Endothelial cell of umbilical vein (primary cell): Measurements from ENCODE around the gene PLA2G5. TPM values are rescaled to one million over a fixed set of nuclear protein-coding genes. Genes with fewer than 3 reads are reported as not detected.

Experiments used
- BruUV-seq: library from RNA; stranded (reverse); fragments of 400-500 nt; replicated peaks from 2 replicates; lab custom pipeline; 2021; lab: Mats Ljungman, UMichigan
- CTCF ChIA-PET: fragments of 300-600, 350-600 bp; sonication (Branson Sonifier 250); formaldehyde crosslinking; loops from one replicate; lab custom pipeline; 2021; ENCODE audit warnings: antibody characterized with exemption, inconsistent platforms; lab: Charles Lee
- POLR2A ChIA-PET: fragments of 300-600, 350-600 bp; sonication (Branson Sonifier 250); formaldehyde crosslinking; loops from one replicate; lab custom pipeline; 2021; ENCODE audit warnings: antibody characterized with exemption, inconsistent platforms; lab: Charles Lee
- DNase-seq: peaks from one replicate; pipeline ENCODE4 v3.0.0-alpha.2; 2011; ENCODE audit warnings: low read depth, low spot score
- FAIRE-seq: peaks from 2 replicates; lab custom pipeline; 2011; peaks lifted over from hg19 to GRCh38; lab: Jason Lieb, UNC
- H2AFZ ChIP-seq: 2 replicates; pipeline ENCODE4 v1.6.0; 2012; ENCODE audit warnings: low read depth, low read length, control low read depth, inconsistent platforms
- H3K27ac ChIP-seq: 2 replicates; pipeline ENCODE4 v1.5.1; 2011; ENCODE audit warnings: low read depth, mild to moderate bottlenecking, control low read depth, low read length, moderate library complexity; ENCODE audit not compliant: insufficient read depth
- H3K27me3 ChIP-seq, 2 experiments: 2 replicates each; pipeline versions ENCODE4 v1.6.0 to v1.6.1; 2011; ENCODE audit warnings: low read length in 2 of 2, mixed read lengths in 1 of 2; ENCODE audit not compliant: control insufficient read depth in 2 of 2, insufficient read depth in 2 of 2
- H3K36me3 ChIP-seq, 2 experiments: 2 replicates in 1 of 2; 3 replicates in 1 of 2; pipeline ENCODE4 v1.5.1; 2011; ENCODE audit warnings: low read length in 2 of 2, mild to moderate bottlenecking in 1 of 2, moderate library complexity in 1 of 2; ENCODE audit not compliant: control insufficient read depth in 2 of 2, insufficient read depth in 2 of 2; ENCODE audit errors: extremely low read depth in 1 of 2
- H3K4me1 ChIP-seq: 3 replicates; pipeline ENCODE4 v1.5.1; 2011; ENCODE audit warnings: mild to moderate bottlenecking, low read length; ENCODE audit not compliant: control insufficient read depth, insufficient read depth; ENCODE audit errors: extremely low read depth
- H3K4me2 ChIP-seq: 2 replicates; pipeline ENCODE4 v1.6.1; 2011; ENCODE audit warnings: low read length, control low read depth, mixed read lengths; ENCODE audit not compliant: insufficient read depth
- H3K4me3 ChIP-seq, 3 experiments: fragments of 200-600 bp in 1 of 3; sonication (generic), shearing (Covaris generic) in 1 of 3; replicated peaks in 1 of 3; 2 replicates each; pipeline ENCODE4 v1.5.1; 2011 to 2016; ENCODE audit warnings: control low read depth in 3 of 3, low read length in 3 of 3, mild to moderate bottlenecking in 2 of 3, inconsistent platforms in 1 of 3, low read depth in 1 of 3, moderate library complexity in 1 of 3; ENCODE audit not compliant: insufficient read depth in 1 of 3
- H3K79me2 ChIP-seq: 2 replicates; pipeline ENCODE4 v1.6.0; 2012; ENCODE audit warnings: low read length, inconsistent platforms; ENCODE audit not compliant: control insufficient read depth, insufficient read depth
- H3K9ac ChIP-seq: replicated peaks from 2 replicates; pipeline ENCODE3; 2011; ENCODE audit warnings: low read length, control low read depth; ENCODE audit not compliant: insufficient read depth; ENCODE audit errors: extremely low read depth
- H3K9me1 ChIP-seq: replicated peaks from 3 replicates; pipeline ENCODE4 v1.6.0; 2011; ENCODE audit warnings: mild to moderate bottlenecking, low read length; ENCODE audit not compliant: control insufficient read depth, insufficient read depth; ENCODE audit errors: extremely low read depth
- H3K9me3 ChIP-seq: replicated peaks from 2 replicates; pipeline ENCODE4 v1.5.1; 2012; ENCODE audit warnings: low read length, inconsistent platforms; ENCODE audit not compliant: control insufficient read depth, insufficient read depth
- H4K20me1 ChIP-seq: replicated peaks from 2 replicates; pipeline ENCODE3; 2011; ENCODE audit warnings: mild to moderate bottlenecking, low read length; ENCODE audit not compliant: control insufficient read depth, insufficient read depth; ENCODE audit errors: extremely low read depth
- EZH2 ChIP-seq: IDR thresholded peaks from 2 replicates; pipeline ENCODE4 v1.6.1; 2012; ENCODE audit warnings: borderline replicate concordance, low read depth, mild to moderate bottlenecking, moderate library complexity, low read length, inconsistent platforms; ENCODE audit not compliant: severe bottlenecking
- FOS ChIP-seq: IDR thresholded peaks from 2 replicates; pipeline ENCODE4 v1.6.1; 2011; ENCODE audit warnings: mild to moderate bottlenecking, low read length, moderate library complexity, borderline replicate concordance; ENCODE audit not compliant: insufficient read depth
- GATA2 ChIP-seq: IDR thresholded peaks from 2 replicates; pipeline ENCODE4 v1.7.0; 2011; ENCODE audit warnings: low read depth, mild to moderate bottlenecking, moderate library complexity, mixed read lengths, low read length; ENCODE audit not compliant: insufficient read length, insufficient read depth
- JUN ChIP-seq: IDR thresholded peaks from 2 replicates; pipeline ENCODE4 v1.6.1; 2011; ENCODE audit warnings: borderline replicate concordance, low read depth; ENCODE audit not compliant: insufficient read length, insufficient read depth
- MYC ChIP-seq: IDR thresholded peaks from one replicate; pipeline ENCODE4 v1.6.1; 2011; ENCODE audit warnings: mild to moderate bottlenecking, low read depth, low read length
- POLR2A ChIP-seq: IDR thresholded peaks from 2 replicates; pipeline ENCODE4 v1.6.1; 2012; ENCODE audit warnings: low read depth, mild to moderate bottlenecking, control low read depth, low read length
- POLR2AphosphoS5 ChIP-seq: IDR thresholded peaks from 2 replicates; pipeline ENCODE4 v1.6.1; 2012; ENCODE audit warnings: low read depth, mild to moderate bottlenecking, control low read depth, low read length, moderate library complexity; ENCODE audit not compliant: insufficient read depth
- dilution Hi-C: fragments of 300-500 bp; cut with MboI; formaldehyde crosslinking; loops from one replicate; pipeline ENCODE4 v1.15.0; 2019; ENCODE audit warnings: low sequenced_read_pairs; ENCODE audit not compliant: extremely low pct_ligation_motif_present
- intact Hi-C: fragments of 100-400 bp; cut with micrococcal nuclease; formaldehyde crosslinking; loops from one replicate; pipeline ENCODE4 v1.10.0; 2022
- polyA plus RNA-seq, 4 experiments: library from polyadenylated mRNA; depleted of rRNA in 3 of 4; stranded (reverse) in 3 of 4; unstranded in 1 of 4; fragments of >200 nt; gene quantifications; 2 replicates each; pipeline versions ENCODE4 v1.2.1 to v1.2.3, GENCODE V29; 2011 to 2012; ENCODE audit warnings: missing spikeins in 1 of 4
- total RNA-seq: library from RNA; stranded (reverse); gene quantifications from 2 replicates; pipeline ENCODE4 v1.2.3, GENCODE V29; 2021
- TF ChIP-seq, protein P1 (sequence below): IDR thresholded peaks from 2 replicates; pipeline ENCODE4 v1.6.1; 2011; ENCODE audit not compliant: insufficient read depth, insufficient read length

The PLA2G5 gene
- total and polyA plus RNA-seq, 2 donors (not counting 3 experiments of a cell fraction or from before 2014, with no cell fraction given), result 0.06 TPM; not detected in 1

DNA sequence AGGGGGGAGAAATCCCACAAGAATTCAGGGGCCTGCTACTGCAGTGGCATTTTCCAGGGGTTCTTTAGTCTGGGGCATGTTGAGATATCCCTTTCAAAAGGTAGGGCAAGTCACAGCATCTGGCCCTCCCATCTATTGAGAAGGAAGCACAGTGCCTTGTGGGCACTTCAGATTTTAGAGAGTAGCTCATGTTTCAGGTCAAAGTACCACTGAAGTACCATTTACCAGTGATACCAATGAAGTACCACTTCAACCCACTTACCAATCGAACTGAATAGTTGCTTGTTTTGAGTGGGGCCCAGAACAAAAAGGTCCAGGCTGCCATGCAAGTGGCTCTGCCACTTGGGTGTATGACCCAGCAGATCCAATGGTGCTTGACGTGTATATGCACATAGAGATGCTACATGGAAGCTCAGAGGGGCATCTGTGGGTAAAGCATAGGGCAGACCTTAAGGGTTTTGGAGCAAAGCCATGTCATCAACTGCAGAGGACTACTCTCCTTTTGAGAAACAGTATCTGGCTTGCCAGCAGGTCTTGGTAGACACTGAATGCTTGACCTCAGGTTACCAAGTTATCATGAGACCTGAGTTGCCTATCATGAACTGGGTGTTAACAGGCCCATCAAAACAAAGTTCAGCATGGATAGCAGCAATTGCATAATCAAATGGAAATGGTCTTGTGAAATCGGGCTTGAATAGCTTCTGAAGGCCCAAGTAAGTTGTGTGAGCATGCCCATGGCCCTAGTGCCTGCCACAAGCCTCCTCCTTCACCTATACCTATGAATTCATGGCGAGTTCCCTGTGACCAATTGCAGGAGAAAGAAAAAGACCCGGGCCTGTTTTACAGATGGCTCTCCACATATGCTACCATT, 25.8 kb downstream of the PLA2G5 start:
- no peak overlapping the region for H2AFZ ChIP-seq
- intact Hi-C loops, result no loop called here
- dilution Hi-C loops, result no loop called here
- H3K27me3 ChIP-seq, result peaks cover 2 to 8% of the 10 kb centered on the region in 2 experiments
- no peak overlapping the region for H3K27ac ChIP-seq
- BruUV-seq, result no TSS peak
- H3K4me1 ChIP-seq, result no peaks in the 10 kb centered on the region
- no peaks in the 10 kb centered on the region for H4K20me1 ChIP-seq
- ChIA-PET CTCF (interaction anchor here (1.4 to 1.5 kb wide), 2 partner anchors 15 to 56 kb away, joined by 4 read pairs; no protein-coding TSS in a partner anchor), POLR2A (no interaction called here)
- no peak overlapping the region for H3K4me2 ChIP-seq
- H3K9me3 ChIP-seq, result no peaks in the 10 kb centered on the region
- FAIRE-seq (no peak), DNase-seq (no peak)
- TF ChIP-seq POLR2A (no peak), GATA2 (no peak)
- no peak overlapping the region for H3K4me3 ChIP-seq
- no peak overlapping the region for H3K9ac ChIP-seq
- no peaks in the 10 kb centered on the region for H3K9me1 ChIP-seq
- H3K36me3 ChIP-seq, result no peaks in the 10 kb centered on the region
- H3K79me2 ChIP-seq, result no peaks in the 10 kb centered on the region

DNA sequence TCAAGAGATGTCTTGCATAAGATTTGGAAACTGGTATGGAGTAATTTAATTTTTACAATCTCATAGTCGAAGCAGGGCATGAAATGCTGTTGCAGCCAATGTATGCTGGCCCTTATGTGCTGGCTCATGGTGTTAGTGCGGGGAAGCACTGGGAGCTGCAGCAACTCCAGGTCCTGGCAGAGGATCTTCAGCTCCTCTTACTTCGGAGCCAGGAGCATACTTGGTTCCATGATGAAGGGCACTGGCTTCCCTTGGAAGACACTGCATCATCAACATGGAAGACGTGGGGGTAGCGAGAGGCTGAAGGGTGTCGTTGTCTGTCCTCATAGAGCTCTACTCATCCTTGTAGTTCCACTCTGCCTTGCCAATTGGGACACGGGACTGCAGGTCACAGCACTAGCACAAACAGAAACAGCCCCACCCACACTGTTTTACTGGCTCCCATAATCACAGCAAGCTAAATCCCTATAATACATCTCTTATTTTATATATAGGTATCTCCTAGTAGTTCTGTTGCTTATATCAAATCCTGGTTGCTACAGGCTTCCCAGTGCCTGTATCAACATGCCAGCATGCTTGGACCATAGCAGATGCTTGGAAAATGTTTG, 26.9 kb downstream of the PLA2G5 start:
- POLR2A ChIA-PET, result no interaction called here
- Histone ChIP-seq H3K4me3 (no peak overlapping the region), H3K79me2 (no peaks in the 10 kb centered on the region), H3K9me3 (no peaks in the 10 kb centered on the region), H3K4me1 (no peaks in the 10 kb centered on the region), H3K9me1 (no peaks in the 10 kb centered on the region), H2AFZ (no peak overlapping the region), H3K27me3 (peaks cover 2 to 3% of the 10 kb centered on the region in 2 experiments), H4K20me1 (no peaks in the 10 kb centered on the region), H3K27ac (no peak overlapping the region), H3K36me3 (no peaks in the 10 kb centered on the region), H3K9ac (no peak overlapping the region), H3K4me2 (no peak overlapping the region)
- FAIRE-seq (no peak), DNase-seq (no peak)
- dilution Hi-C loops, result no loop called here
- BruUV-seq, result no TSS peak
- TF ChIP-seq GATA2 (no peak), JUN (no peak), POLR2A (no peak), FOS (no peak), POLR2AphosphoS5 (no peak), EZH2 (no peak), MYC (no peak)
- TF ChIP-seq, protein P1, sequence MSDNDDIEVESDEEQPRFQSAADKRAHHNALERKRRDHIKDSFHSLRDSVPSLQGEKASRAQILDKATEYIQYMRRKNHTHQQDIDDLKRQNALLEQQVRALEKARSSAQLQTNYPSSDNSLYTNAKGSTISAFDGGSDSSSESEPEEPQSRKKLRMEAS, result no peak
- CTCF ChIA-PET, result interaction anchor here (0.6 to 2.9 kb wide), 4 partner anchors 14 to 116 kb away, joined by 3 to 13 read pairs (median 6); no protein-coding TSS in a partner anchor
- intact Hi-C loops, result no loop called here
